DOHH2 (cell line): ENCODE results near the gene PNPO.
A peak's percentile ranks its signal among the peaks of the same experiment; 100 is the strongest.

Source experiments
- H3F3A ChIP-seq: fragments of 200-600 bp; sonication (generic), shearing (Covaris generic); 2 replicates; pipeline ENCODE4 v1.6.0; 2016; ENCODE audit warnings: antibody characterized with exemption, mild to moderate bottlenecking; ENCODE audit not compliant: control insufficient read depth, insufficient read depth
- H3K27ac ChIP-seq: fragments of 200-600 bp; sonication (generic); 2 replicates; pipeline ENCODE4 v1.5.1; 2014; ENCODE audit warnings: low read depth, mild to moderate bottlenecking, low read length, moderate library complexity
- H3K27me3 ChIP-seq: fragments of 200-600 bp; sonication (generic); 2 replicates; pipeline ENCODE4 v1.6.1; 2014; ENCODE audit warnings: mild to moderate bottlenecking, low read length, mixed read lengths; ENCODE audit not compliant: control insufficient read depth
- H3K36me3 ChIP-seq: fragments of 200-600 bp; sonication (generic); 2 replicates; pipeline ENCODE4 v1.6.1; 2014; ENCODE audit warnings: mild to moderate bottlenecking, low read length, moderate library complexity, mixed read lengths; ENCODE audit not compliant: control insufficient read depth
- H3K4me1 ChIP-seq: fragments of 200-600 bp; sonication (generic); 2 replicates; pipeline ENCODE4 v1.6.1; 2014; ENCODE audit warnings: mild to moderate bottlenecking, low read length, mixed read lengths; ENCODE audit not compliant: control insufficient read depth
- H3K4me2 ChIP-seq: fragments of 200-600 bp; sonication (generic); 2 replicates; pipeline ENCODE4 v1.6.0; 2014; ENCODE audit warnings: mild to moderate bottlenecking, low read length, moderate library complexity
- H3K4me3 ChIP-seq: fragments of 200-600 bp; sonication (generic); 2 replicates; pipeline ENCODE4 v1.5.1; 2014; ENCODE audit warnings: mild to moderate bottlenecking, low read length, mixed read lengths
- H3K79me2 ChIP-seq: fragments of 200-600 bp; sonication (generic); 2 replicates; pipeline ENCODE4 v1.6.1; 2014; ENCODE audit warnings: mild to moderate bottlenecking, low read length, mixed read lengths; ENCODE audit not compliant: control insufficient read depth
- H3K9me2 ChIP-seq: fragments of 200-600 bp; sonication (generic); replicated peaks from 2 replicates; pipeline ENCODE4 v1.6.1; 2014; ENCODE audit warnings: mild to moderate bottlenecking, low read length, mixed read lengths; ENCODE audit not compliant: control insufficient read depth
- H3K9me3 ChIP-seq: fragments of 200-600 bp; sonication (generic); 2 replicates; pipeline ENCODE4 v1.6.1; 2014; ENCODE audit warnings: antibody characterized with exemption, low read length, mixed read lengths; ENCODE audit not compliant: control insufficient read depth, insufficient read depth
- H4K20me1 ChIP-seq: fragments of 200-600 bp; sonication (generic); 2 replicates; pipeline ENCODE4 v1.6.0; 2014; ENCODE audit warnings: low read depth, mild to moderate bottlenecking, antibody characterized with exemption, low read length, moderate library complexity; ENCODE audit not compliant: control insufficient read depth, insufficient read depth
- CTCF ChIP-seq: fragments of 200-600 bp; sonication (generic); IDR thresholded peaks from one replicate; pipeline ENCODE4 v1.5.1; 2014; ENCODE audit warnings: antibody characterized with exemption, mild to moderate bottlenecking, low read depth, low read length; ENCODE audit not compliant: poor library complexity, severe bottlenecking
- EZH2phosphoT487 ChIP-seq: fragments of 200-600 bp; sonication (generic); IDR thresholded peaks from 2 replicates; pipeline ENCODE4 v1.6.1; 2017; ENCODE audit warnings: borderline replicate concordance, mild to moderate bottlenecking, antibody characterized with exemption, low read length, moderate library complexity, mixed read lengths

PNPO gene

GRCh38 chr17:47949197-47949759 is 7.9 kb downstream of the PNPO start:
- peaks cover 52% of the 10 kb centered on the region for H3K36me3 ChIP-seq
- H3K79me2 ChIP-seq = no peaks in the 10 kb centered on the region
- H3K27ac ChIP-seq = no peak overlapping the region
- H3F3A ChIP-seq = no peaks in the 10 kb centered on the region
- no peaks in the 10 kb centered on the region for H3K27me3 ChIP-seq
- H3K9me3 ChIP-seq = no peaks in the 10 kb centered on the region
- peak overlapping the region; percentile 51 for H3K4me3 ChIP-seq
- H3K4me1 ChIP-seq = peaks cover 31% of the 10 kb centered on the region
- H3K4me2 ChIP-seq = peak overlapping the region; percentile 71
- H3K9me2 ChIP-seq = no peaks in the 10 kb centered on the region
- H4K20me1 ChIP-seq = no peaks in the 10 kb centered on the region
- TF ChIP-seq CTCF (peak; percentile 97), EZH2phosphoT487 (no peak)

GRCh38 chr17:47949946-47950345 is 8.6 kb downstream of the PNPO start:
- no peak for TF ChIP-seq EZH2phosphoT487
- Histone ChIP-seq H3K27ac (no peak overlapping the region), H4K20me1 (no peaks in the 10 kb centered on the region), H3K36me3 (peaks cover 45% of the 10 kb centered on the region), H3K4me3 (0 out of 2 replicates have a peak overlapping the region, but pooled peaks have one; percentile 51), H3K79me2 (no peaks in the 10 kb centered on the region), H3K4me1 (peaks cover 25% of the 10 kb centered on the region), H3F3A (no peaks in the 10 kb centered on the region), H3K4me2 (peak overlapping the region; percentile 71; the same call in 1 of the 2 replicates), H3K9me2 (no peaks in the 10 kb centered on the region), H3K9me3 (no peaks in the 10 kb centered on the region), H3K27me3 (no peaks in the 10 kb centered on the region)

GRCh38 chr17:47950448-47950847 is 9.1 kb downstream of the PNPO start:
- no peak overlapping the region for H3K4me2 ChIP-seq
- H3F3A ChIP-seq = no peaks in the 10 kb centered on the region
- no peaks in the 10 kb centered on the region for H3K9me3 ChIP-seq
- H3K4me1 ChIP-seq = peaks cover 20% of the 10 kb centered on the region
- H3K79me2 ChIP-seq = no peaks in the 10 kb centered on the region
- no peak overlapping the region for H3K4me3 ChIP-seq
- H3K27me3 ChIP-seq = no peaks in the 10 kb centered on the region
- TF ChIP-seq CTCF (no peak), EZH2phosphoT487 (no peak)
- H3K9me2 ChIP-seq = no peaks in the 10 kb centered on the region
- H3K27ac ChIP-seq = no peak overlapping the region
- H4K20me1 ChIP-seq = no peaks in the 10 kb centered on the region
- H3K36me3 ChIP-seq = peaks cover 40% of the 10 kb centered on the region

- H3K27ac ChIP-seq = no peak overlapping the region
- no peak overlapping the region for H3K4me2 ChIP-seq
- no peak overlapping the region for H3K4me3 ChIP-seq
- H3K9me3 ChIP-seq = no peaks in the 10 kb centered on the region
- peaks cover 17% of the 10 kb centered on the region for H3K4me1 ChIP-seq
- H3F3A ChIP-seq = no peaks in the 10 kb centered on the region
- TF ChIP-seq EZH2phosphoT487 (no peak), CTCF (no peak)
- no peaks in the 10 kb centered on the region for H4K20me1 ChIP-seq
- no peaks in the 10 kb centered on the region for H3K79me2 ChIP-seq
- H3K36me3 ChIP-seq = peaks cover 22% of the 10 kb centered on the region
- no peaks in the 10 kb centered on the region for H3K9me2 ChIP-seq
- no peaks in the 10 kb centered on the region for H3K27me3 ChIP-seq
These were observed 11.0 kb downstream of the PNPO start for GRCh38 chr17:47952171-47953021.
